Lower leg skin (tissue), 3 donors: ENCODE measurements around the gene LRP10.

Source experiments
- POLR2A ChIP-seq, 2 donors: fragments of 450-650 bp; IDR thresholded peaks; one replicate each; pipeline ENCODE4 v1.6.1; 2016 to 2017; ENCODE audit warnings: antibody characterized with exemption in 2 of 2, mild to moderate bottlenecking in 1 of 2, moderate library complexity in 1 of 2
- TF ChIP-seq, protein P1 (sequence below), 3 donors: fragments of 450-650 bp; IDR thresholded peaks; one replicate each; pipeline ENCODE4 v1.5.1; 2016; ENCODE audit warnings: antibody characterized with exemption in 3 of 3, mild to moderate bottlenecking in 3 of 3, moderate library complexity in 2 of 3

DNA sequence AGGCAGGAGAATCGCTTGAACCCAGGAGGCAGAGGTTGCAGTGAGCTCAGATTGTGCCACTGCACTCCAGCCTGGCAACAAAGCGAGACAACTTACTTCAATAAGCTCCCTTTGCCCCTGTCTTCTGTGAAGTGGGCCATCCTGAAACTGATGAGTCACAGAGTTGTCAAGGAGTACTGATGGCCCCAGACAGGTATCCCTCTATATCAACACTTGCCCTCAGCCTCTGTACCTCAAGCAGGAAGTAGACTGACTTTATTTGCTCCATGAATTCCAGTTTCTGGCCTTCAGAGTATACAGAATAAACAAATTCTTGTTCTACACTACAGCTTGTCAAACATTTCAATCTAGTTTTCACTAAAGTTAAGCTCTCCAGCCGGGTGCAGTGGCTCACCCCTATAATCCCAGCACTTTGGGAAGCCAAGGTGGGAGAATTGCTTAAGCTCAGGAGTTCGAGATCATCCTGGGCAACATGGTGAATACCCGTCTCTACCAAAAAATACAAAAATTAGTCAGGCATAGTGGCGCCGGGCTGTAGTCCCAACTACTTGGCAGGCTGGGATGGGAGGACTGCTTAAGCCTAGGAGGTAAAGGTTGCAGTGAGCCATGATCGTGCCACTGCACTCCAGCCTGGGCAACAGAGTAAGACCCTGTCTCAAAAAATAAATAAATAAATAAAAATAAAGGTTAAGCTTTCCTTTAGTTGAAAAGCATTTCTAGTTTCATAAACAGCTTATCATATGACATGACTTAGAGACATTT is 16.4 kb upstream of the LRP10 start:
- TF ChIP-seq, protein P1, sequence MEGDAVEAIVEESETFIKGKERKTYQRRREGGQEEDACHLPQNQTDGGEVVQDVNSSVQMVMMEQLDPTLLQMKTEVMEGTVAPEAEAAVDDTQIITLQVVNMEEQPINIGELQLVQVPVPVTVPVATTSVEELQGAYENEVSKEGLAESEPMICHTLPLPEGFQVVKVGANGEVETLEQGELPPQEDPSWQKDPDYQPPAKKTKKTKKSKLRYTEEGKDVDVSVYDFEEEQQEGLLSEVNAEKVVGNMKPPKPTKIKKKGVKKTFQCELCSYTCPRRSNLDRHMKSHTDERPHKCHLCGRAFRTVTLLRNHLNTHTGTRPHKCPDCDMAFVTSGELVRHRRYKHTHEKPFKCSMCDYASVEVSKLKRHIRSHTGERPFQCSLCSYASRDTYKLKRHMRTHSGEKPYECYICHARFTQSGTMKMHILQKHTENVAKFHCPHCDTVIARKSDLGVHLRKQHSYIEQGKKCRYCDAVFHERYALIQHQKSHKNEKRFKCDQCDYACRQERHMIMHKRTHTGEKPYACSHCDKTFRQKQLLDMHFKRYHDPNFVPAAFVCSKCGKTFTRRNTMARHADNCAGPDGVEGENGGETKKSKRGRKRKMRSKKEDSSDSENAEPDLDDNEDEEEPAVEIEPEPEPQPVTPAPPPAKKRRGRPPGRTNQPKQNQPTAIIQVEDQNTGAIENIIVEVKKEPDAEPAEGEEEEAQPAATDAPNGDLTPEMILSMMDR (IDR thresholded peaks at IDR 0.05): no peak
- TF ChIP-seq POLR2A (IDR thresholded peaks at IDR 0.05): no peak
